ENCODE results near the gene SCEL. TPM values are rescaled to one million over a fixed set of nuclear protein-coding genes. Genes with fewer than 3 reads are reported as not detected.

The SCEL gene
- total RNA-seq, 4 donors from 2014 or later, result 0.13 to 1.7 (median 0.29) TPM; not detected in 1

DNA sequence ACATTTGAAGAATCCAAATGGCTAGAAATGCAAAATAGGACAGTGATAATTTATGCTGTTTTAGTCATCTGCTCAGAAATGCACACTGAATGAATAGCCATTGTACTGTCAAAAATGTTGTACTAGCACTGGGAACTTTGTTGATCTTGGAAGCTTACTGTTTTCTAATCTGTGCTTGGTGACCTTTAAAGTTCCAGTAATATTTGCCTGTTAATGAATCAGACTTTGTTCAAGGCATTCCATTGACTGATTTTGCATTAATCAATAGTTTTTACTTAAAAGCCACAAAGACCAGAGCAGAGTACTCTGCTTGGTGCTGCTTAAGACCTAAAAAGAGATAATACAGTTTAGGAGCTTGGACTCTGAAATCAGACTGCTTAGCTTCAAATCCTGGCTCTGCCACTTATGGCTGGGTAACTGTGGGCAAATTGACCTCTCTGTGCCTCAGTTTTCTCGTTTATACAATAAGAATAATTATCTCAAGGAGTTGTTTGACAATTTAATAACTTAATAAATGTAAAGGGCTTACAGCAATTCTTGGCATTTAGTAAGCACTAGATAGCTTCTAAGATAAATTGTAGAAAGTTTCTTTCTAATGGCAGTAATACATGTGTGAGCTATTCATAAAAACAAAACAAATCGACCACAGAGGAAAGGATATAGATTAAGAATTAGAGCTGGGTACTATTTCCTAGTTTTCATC is 157.4 kb downstream of the SCEL start:
- no peak overlapping the region for H3K4me3 ChIP-seq
- 24% methylated on average over 2 of the region's 2 CpGs for WGBS
- H3K27ac ChIP-seq (replicated peaks in 1 of 4), result no peak overlapping the region
- intact Hi-C loops (cut with DNase I), result loop anchor here (10.0 kb wide), 1 partner anchor 368 kb away; the partner anchor contains the start of gene MYCBP2
- H3K27me3 ChIP-seq, result peaks cover 0 to 4% (median 0%) of the 10 kb centered on the region in 4 donors
- DNase-seq (ENCODE audit: extremely low spot score), result no peak
- no peaks in the 10 kb centered on the region for H3K36me3 ChIP-seq
- no peaks in the 10 kb centered on the region for H3K9me3 ChIP-seq
- H3K4me1 ChIP-seq, result peaks cover 0 to 21% (median 18%) of the 10 kb centered on the region in 4 donors
- TF ChIP-seq POLR2AphosphoS5 (IDR thresholded peaks at IDR 0.05), result no peak
- TF ChIP-seq POLR2A (IDR thresholded peaks at IDR 0.05; ENCODE audit: low read depth), result no peak
- no peak for TF ChIP-seq EP300 (IDR thresholded peaks at IDR 0.05)
- TF ChIP-seq, protein P1, sequence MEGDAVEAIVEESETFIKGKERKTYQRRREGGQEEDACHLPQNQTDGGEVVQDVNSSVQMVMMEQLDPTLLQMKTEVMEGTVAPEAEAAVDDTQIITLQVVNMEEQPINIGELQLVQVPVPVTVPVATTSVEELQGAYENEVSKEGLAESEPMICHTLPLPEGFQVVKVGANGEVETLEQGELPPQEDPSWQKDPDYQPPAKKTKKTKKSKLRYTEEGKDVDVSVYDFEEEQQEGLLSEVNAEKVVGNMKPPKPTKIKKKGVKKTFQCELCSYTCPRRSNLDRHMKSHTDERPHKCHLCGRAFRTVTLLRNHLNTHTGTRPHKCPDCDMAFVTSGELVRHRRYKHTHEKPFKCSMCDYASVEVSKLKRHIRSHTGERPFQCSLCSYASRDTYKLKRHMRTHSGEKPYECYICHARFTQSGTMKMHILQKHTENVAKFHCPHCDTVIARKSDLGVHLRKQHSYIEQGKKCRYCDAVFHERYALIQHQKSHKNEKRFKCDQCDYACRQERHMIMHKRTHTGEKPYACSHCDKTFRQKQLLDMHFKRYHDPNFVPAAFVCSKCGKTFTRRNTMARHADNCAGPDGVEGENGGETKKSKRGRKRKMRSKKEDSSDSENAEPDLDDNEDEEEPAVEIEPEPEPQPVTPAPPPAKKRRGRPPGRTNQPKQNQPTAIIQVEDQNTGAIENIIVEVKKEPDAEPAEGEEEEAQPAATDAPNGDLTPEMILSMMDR (IDR thresholded peaks at IDR 0.05), result no peak

DNA sequence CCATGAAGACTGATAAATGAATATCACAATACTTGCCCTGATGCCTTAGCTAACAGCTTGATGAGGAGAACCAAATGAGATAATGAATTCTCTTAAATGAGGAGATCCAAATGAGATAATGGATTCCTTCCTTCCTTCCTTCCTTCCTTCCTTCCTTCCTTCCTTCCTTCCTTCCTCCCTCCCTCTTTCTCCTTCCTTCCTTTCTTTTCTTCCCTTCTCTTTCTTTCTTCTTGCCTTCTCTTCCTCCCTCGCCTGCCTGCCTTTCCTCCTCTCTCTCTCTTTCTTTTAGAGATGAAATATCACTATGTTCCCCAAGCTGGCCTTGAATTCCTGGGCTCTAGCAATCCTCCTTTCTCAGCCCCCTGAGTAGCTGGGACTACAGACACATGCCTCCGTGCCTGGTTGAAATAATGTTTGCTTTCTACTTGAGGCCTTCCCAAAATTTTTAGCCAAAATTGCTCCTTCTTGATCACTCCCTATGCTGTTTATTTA is 158.0 kb downstream of the SCEL start:
- H3K4me1 ChIP-seq, result peaks cover 2 to 26% (median 21%) of the 10 kb centered on the region in 4 donors
- no peak overlapping the region for H3K4me3 ChIP-seq
- no peak for DNase-seq (ENCODE audit: extremely low spot score)
- H3K36me3 ChIP-seq, result no peaks in the 10 kb centered on the region
- H3K9me3 ChIP-seq, result no peaks in the 10 kb centered on the region
- peaks cover 0 to 8% (median 0%) of the 10 kb centered on the region in 4 donors for H3K27me3 ChIP-seq
- intact Hi-C loops (cut with DNase I), result loop anchor here (10.0 kb wide), 1 partner anchor 369 kb away; the partner anchor contains the start of gene MYCBP2
- no peak overlapping the region for H3K27ac ChIP-seq (replicated peaks in 1 of 4)
- WGBS, result 84% methylated on average over 2 of the region's 2 CpGs
- TF ChIP-seq POLR2A (IDR thresholded peaks at IDR 0.05; ENCODE audit: low read depth), result no peak

Small RNA genes lying within 50 kb of the gene (small RNA-seq; reads per million reads assigned to genes)
- gene RNY3P7 (0 reads per million in 3 donors), gene SPTLC1P5 (0 reads per million in 3 donors)

Other genes with a start within 250 kb of the SCEL start
- gene MYCBP2, start 208.6 kb upstream of the SCEL start, total RNA-seq, result 100 to 1,000 TPM in 2 of 4 donors, 10 to 100 TPM in 2; 96.1 to 117 (median 108) TPM
- gene SLAIN1, start 162.0 kb downstream of the SCEL start, total RNA-seq, result 10 to 100 TPM in 2 of 4 donors, 1 to 10 TPM in 2; 7.1 to 12.3 (median 9.7) TPM

Measured in esophagus muscularis mucosa (tissue), 4 donors.